GM23248 (cell line): ENCODE measurements around the gene PIANP.

ENCODE experiments used
- EZH2 ChIP-seq: fragments of 200-600 bp; sonication (generic); IDR thresholded peaks from 2 replicates; pipeline ENCODE4 v1.6.1; 2018; ENCODE audit warnings: antibody characterized with exemption, mild to moderate bottlenecking; ENCODE audit not compliant: insufficient read depth, poor library complexity, severe bottlenecking
- EZH2phosphoT487 ChIP-seq: fragments of 200-600 bp; sonication (generic); IDR thresholded peaks from 2 replicates; pipeline ENCODE4 v1.6.1; 2018; ENCODE audit warnings: antibody characterized with exemption, moderate library complexity, mild to moderate bottlenecking, low read depth; ENCODE audit not compliant: insufficient read depth

GRCh38 chr12:6696690-6697583 lies 3.7 kb downstream of the PIANP start:
- TF ChIP-seq EZH2 (no peak), EZH2phosphoT487 (no peak)
